HEK293T (cell line): ENCODE results near the gene SPATA20.

Source experiments
- CTCF ChIA-PET: fragments of 350-600 bp; formaldehyde crosslinking; extraction: SDS; loops from one replicate; lab custom pipeline; 2021; ENCODE audit warnings: antibody characterized with exemption, inconsistent platforms; lab: Yijun Ruan, JAX
- POLR2A ChIA-PET: fragments of 350-600 bp; formaldehyde crosslinking; extraction: SDS; loops from one replicate; lab custom pipeline; 2020; ENCODE audit warnings: antibody characterized with exemption, inconsistent platforms; lab: Yijun Ruan, JAX
- DNase-seq: peaks from one replicate; pipeline ENCODE4 v3.0.0; 2012; ENCODE audit warnings: mixed read lengths; ENCODE audit errors: extremely low spot score
- ARNT ChIP-seq: fragments of 450-650 bp; IDR thresholded peaks from 2 replicates; pipeline ENCODE4 v1.6.1; 2017; ENCODE audit warnings: mild to moderate bottlenecking
- BHLHE40 ChIP-seq: fragments of 450-650 bp; IDR thresholded peaks from 2 replicates; pipeline ENCODE4 v1.6.1; 2016; ENCODE audit warnings: mild to moderate bottlenecking, moderate library complexity, borderline replicate concordance
- CTBP1 ChIP-seq: fragments of 450-650 bp; IDR thresholded peaks from 2 replicates; pipeline ENCODE4 v1.6.1; 2016; ENCODE audit warnings: borderline replicate concordance
- ELF4 ChIP-seq: fragments of 450-650 bp; IDR thresholded peaks from 2 replicates; pipeline ENCODE4 v1.6.1; 2017; ENCODE audit warnings: antibody characterized with exemption
- FOXA1 ChIP-seq: fragments of 450-650 bp; IDR thresholded peaks from 2 replicates; pipeline ENCODE4 v1.6.1; 2016; ENCODE audit warnings: mild to moderate bottlenecking
- FOXK2 ChIP-seq: fragments of 450-650 bp; IDR thresholded peaks from 2 replicates; pipeline ENCODE4 v1.6.1; 2016; ENCODE audit warnings: mild to moderate bottlenecking
- FOXM1 ChIP-seq: fragments of 450-650 bp; IDR thresholded peaks from 2 replicates; pipeline ENCODE4 v1.6.1; 2017; ENCODE audit warnings: mild to moderate bottlenecking, borderline replicate concordance
- HDGF ChIP-seq: fragments of 450-650 bp; IDR thresholded peaks from 2 replicates; pipeline ENCODE4 v1.6.1; 2017; ENCODE audit warnings: antibody characterized with exemption, borderline replicate concordance
- L3MBTL2 ChIP-seq: fragments of 450-650 bp; conservative IDR thresholded peaks from 2 replicates; pipeline ENCODE4 v1.6.1; 2016; ENCODE audit warnings: mild to moderate bottlenecking
- LEF1 ChIP-seq: fragments of 450-650 bp; IDR thresholded peaks from 2 replicates; pipeline ENCODE4 v1.6.1; 2017; ENCODE audit warnings: mild to moderate bottlenecking, borderline replicate concordance
- NFRKB ChIP-seq: fragments of 450-650 bp; IDR thresholded peaks from 2 replicates; pipeline ENCODE4 v1.6.1; 2016; ENCODE audit warnings: mild to moderate bottlenecking, moderate library complexity
- SP1 ChIP-seq: fragments of 450-650 bp; IDR thresholded peaks from 2 replicates; pipeline ENCODE4 v1.6.1; 2017
- SUZ12 ChIP-seq: fragments of 450-650 bp; IDR thresholded peaks from 2 replicates; pipeline ENCODE4 v1.6.1; 2016; ENCODE audit warnings: mild to moderate bottlenecking
- TARDBP ChIP-seq: fragments of 450-650 bp; IDR thresholded peaks from 2 replicates; pipeline ENCODE4 v1.6.1; 2016
- ZNF384 ChIP-seq: fragments of 450-650 bp; IDR thresholded peaks from 2 replicates; pipeline ENCODE4 v1.6.1; 2016
- TF ChIP-seq, protein P1 (sequence below): fragments of 450-650 bp; IDR thresholded peaks from 2 replicates; pipeline ENCODE4 v1.6.1; 2016

Gene SPATA20

DNA sequence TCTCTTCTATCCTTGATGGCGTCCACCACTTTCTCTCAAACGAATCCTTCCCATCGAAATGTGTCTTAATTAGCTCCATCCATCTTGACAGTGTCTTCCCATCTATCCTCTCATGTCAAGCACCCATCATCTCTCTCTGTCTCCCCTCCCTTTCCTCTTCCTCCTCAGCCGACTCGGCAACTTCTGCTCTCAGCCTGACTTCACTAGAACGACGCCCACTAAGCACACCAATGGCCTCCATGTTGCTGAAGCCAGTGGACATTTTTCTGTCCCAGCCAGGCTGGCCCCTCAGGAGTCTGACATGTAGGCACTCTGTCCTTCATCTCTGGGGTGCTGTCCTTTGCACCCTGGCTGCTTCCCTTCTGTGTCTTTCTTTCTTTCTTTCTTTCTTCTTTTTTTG is 2.5 kb upstream of the SPATA20 start:
- ChIA-PET POLR2A (interaction anchor here (0.9 to 1.3 kb wide), 2 partner anchors 65 to 151 kb away, joined by 3 to 4 read pairs; no protein-coding TSS in a partner anchor), CTCF (interaction anchor here (0.9 kb wide), 1 partner anchor 82 kb away, joined by 6 read pairs; no protein-coding TSS in a partner anchor)
- DNase-seq = no peak
- TF ChIP-seq SUZ12 (no peak), SP1 (no peak), TARDBP (no peak), FOXM1 (no peak), ARNT (no peak), CTBP1 (no peak), BHLHE40 (no peak), LEF1 (no peak), FOXK2 (no peak), HDGF (no peak), ZNF384 (no peak), ELF4 (no peak), NFRKB (no peak)
- TF ChIP-seq, protein P1, sequence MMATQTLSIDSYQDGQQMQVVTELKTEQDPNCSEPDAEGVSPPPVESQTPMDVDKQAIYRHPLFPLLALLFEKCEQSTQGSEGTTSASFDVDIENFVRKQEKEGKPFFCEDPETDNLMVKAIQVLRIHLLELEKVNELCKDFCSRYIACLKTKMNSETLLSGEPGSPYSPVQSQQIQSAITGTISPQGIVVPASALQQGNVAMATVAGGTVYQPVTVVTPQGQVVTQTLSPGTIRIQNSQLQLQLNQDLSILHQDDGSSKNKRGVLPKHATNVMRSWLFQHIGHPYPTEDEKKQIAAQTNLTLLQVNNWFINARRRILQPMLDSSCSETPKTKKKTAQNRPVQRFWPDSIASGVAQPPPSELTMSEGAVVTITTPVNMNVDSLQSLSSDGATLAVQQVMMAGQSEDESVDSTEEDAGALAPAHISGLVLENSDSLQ = no peak

DNA sequence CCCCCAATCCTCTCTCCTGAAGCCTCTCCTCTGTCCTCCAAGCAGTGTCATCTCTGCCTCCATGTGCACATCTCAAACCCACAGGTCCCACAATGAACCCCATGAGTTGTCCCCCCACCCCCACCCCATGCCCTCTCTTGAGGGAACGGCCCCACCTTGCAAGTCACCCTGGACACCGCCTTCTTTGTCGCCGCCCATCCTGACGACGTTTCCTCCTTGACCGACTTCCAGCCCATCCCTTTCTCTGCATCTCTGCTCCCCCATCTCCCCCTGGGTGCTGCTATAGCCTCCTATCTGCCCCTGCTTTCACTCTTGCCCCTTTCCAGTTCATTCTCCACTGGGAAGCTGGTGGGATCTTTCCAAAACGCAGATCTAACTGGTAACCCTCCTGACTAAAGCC is 1.7 kb upstream of the SPATA20 start:
- POLR2A ChIA-PET = no interaction called here
- TF ChIP-seq L3MBTL2 = no peak
- TF ChIP-seq NFRKB = no peak
- TF ChIP-seq SP1 = no peak
- no peak for TF ChIP-seq FOXK2
- no peak for TF ChIP-seq TARDBP
- TF ChIP-seq, protein P1 = no peak
- no peak for TF ChIP-seq FOXA1
- no peak for TF ChIP-seq ARNT
- no peak for TF ChIP-seq BHLHE40
- CTCF ChIA-PET = no interaction called here
- DNase-seq = no peak

- ChIA-PET POLR2A (interaction anchor here (1.7 kb wide), 1 partner anchor 80 kb away, joined by 5 read pairs; no protein-coding TSS in a partner anchor), CTCF (interaction anchor here (0.7 to 5.7 kb wide), 4 partner anchors 38 to 185 kb away, joined by 3 to 91 read pairs (median 4); no protein-coding TSS in a partner anchor)
- DNase-seq = no peak
- no peak for TF ChIP-seq L3MBTL2
- TF ChIP-seq FOXA1 = no peak
- no peak for TF ChIP-seq SUZ12
- TF ChIP-seq LEF1 = no peak
- TF ChIP-seq ARNT = no peak
- TF ChIP-seq ZNF384 = no peak
- TF ChIP-seq TARDBP = no peak
- TF ChIP-seq FOXM1 = no peak
- TF ChIP-seq HDGF = no peak
- no peak for TF ChIP-seq SP1
- no peak for TF ChIP-seq CTBP1
- no peak for TF ChIP-seq ELF4
Observed at GRCh38 chr17:50546701-50547034, 306 bp upstream of the SPATA20 start.

DNA sequence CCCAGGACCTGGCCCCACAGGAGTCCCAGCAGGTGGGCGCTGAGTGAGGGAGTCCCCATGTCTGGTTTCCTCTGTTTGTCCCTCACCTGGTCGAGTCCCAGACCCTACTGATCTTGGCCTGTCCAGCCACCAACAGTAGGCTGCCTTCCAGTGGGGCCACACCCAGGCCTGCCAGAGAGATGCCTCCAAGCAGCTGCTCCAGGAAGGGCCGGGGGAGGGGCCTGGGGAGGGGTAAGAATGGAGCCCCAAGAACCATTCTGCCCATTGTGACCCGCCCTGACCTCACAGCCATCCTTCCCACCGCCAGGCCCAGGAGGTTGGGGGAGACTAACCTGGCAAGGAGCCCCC is 736 bp downstream of the SPATA20 start:
- CTCF ChIA-PET = interaction anchor here (5.7 kb wide), 1 partner anchor 80 kb away, joined by 91 read pairs; no protein-coding TSS in a partner anchor
- POLR2A ChIA-PET = interaction anchor here (0.6 to 1.7 kb wide), 2 partner anchors 57 to 79 kb away, joined by 3 to 5 read pairs; no protein-coding TSS in a partner anchor
- DNase-seq = no peak
- TF ChIP-seq FOXM1 (no peak), ZNF384 (no peak), HDGF (no peak), NFRKB (no peak), BHLHE40 (no peak), SUZ12 (no peak)

GRCh38 chr17:50548831-50549230 is 1.9 kb downstream of the SPATA20 start:
- ChIA-PET POLR2A (interaction anchor here (1.2 kb wide), 1 partner anchor 79 kb away, joined by 3 read pairs; no protein-coding TSS in a partner anchor), CTCF (interaction anchor here (1.2 to 5.7 kb wide), 4 partner anchors 11 to 146 kb away, joined by 3 to 91 read pairs (median 3); no protein-coding TSS in a partner anchor)
- no peak for TF ChIP-seq L3MBTL2
- no peak for TF ChIP-seq ZNF384
- TF ChIP-seq SUZ12 = no peak
- TF ChIP-seq ELF4 = no peak
- no peak for TF ChIP-seq FOXA1
- no peak for TF ChIP-seq FOXK2
- TF ChIP-seq BHLHE40 = no peak
- TF ChIP-seq HDGF = no peak
- TF ChIP-seq, protein P1 = no peak
- no peak for TF ChIP-seq FOXM1
- TF ChIP-seq CTBP1 = no peak
- no peak for TF ChIP-seq SP1
- no peak for TF ChIP-seq ARNT
- no peak for TF ChIP-seq TARDBP
- TF ChIP-seq NFRKB = no peak
- no peak for TF ChIP-seq LEF1
- no peak for DNase-seq

DNA sequence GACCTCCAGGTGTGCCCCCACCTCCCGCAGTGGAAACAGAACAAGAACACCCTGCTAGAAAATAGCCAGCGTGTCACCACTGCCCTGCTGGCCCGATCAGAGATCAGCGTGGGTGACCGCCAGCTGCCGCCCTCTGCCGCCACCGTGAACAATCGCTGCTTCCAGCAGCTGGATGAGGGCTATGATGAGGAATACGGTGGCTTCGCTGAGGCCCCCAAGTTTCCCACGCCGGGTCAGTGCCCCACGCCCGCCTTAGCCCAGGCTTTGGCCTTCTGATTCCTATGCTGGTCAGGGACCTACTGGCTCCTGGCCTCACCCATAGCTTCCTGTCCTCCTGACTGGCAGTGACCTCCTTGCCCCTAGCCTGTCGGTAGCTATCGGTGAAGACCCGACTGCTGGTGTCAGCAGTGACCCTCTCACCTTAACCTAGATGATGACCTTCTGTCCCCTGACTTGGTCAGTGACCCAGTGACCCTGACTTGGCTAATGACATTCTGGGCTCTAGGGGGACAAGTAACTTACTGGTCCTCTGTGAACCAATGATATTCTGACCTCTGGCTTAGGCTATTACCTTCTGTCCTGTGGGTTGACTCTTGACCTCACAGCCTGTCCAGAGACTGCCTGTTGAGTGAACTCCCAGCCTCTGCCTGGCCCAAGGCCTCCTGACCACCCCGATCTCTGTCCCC is 2.4 kb downstream of the SPATA20 start:
- no peak for DNase-seq
- TF ChIP-seq L3MBTL2 (no peak), BHLHE40 (no peak), FOXM1 (no peak), TARDBP (no peak), NFRKB (no peak), LEF1 (no peak), SP1 (no peak), HDGF (no peak), CTBP1 (no peak), FOXA1 (no peak), ARNT (no peak), ELF4 (no peak), FOXK2 (no peak), SUZ12 (no peak), ZNF384 (no peak)
- TF ChIP-seq, protein P1 = no peak
- POLR2A ChIA-PET = interaction anchor here (0.8 to 1.2 kb wide), 2 partner anchors 78 to 571 kb away, joined by 3 read pairs; partner anchors contain the start of gene SPAG9
- CTCF ChIA-PET = interaction anchor here (1.2 to 5.7 kb wide), 8 partner anchors 11 to 159 kb away, joined by 3 to 91 read pairs (median 6); no protein-coding TSS in a partner anchor
